ENCODE measurements around the gene MON2.

- TF ChIP-seq POLR2A (IDR thresholded peaks at IDR 0.05) (no peak), CTCF (IDR thresholded peaks at IDR 0.05) (peak in 1 of 7 experiments; percentile 21), POLR2AphosphoS5 (IDR thresholded peaks at IDR 0.05) (peak in 1 of 3 donors; percentile 6)
Measured at GRCh38 chr12:62631471-62632410, 165.1 kb downstream of the MON2 start.

All from stomach (tissue), 4 donors.